BJ (cell line): ENCODE measurements around the gene TACC2. TPM values are rescaled to one million over a fixed set of nuclear protein-coding genes. Genes with fewer than 3 reads are reported as not detected.
"Not testable (repeated sequence)": the region's sequence is repeated elsewhere in the genome, so short reads cannot be mapped to it uniquely, and the experiment has no call there.

ENCODE experiments used
- CTCF ChIA-PET: fragments of 350-600 bp; formaldehyde crosslinking; extraction: SDS; loops from one replicate; lab custom pipeline; 2021; ENCODE audit warnings: antibody characterized with exemption, inconsistent platforms; lab: Yijun Ruan, JAX
- POLR2A ChIA-PET: fragments of 300-600 bp; sonication (Branson Sonifier 250); formaldehyde crosslinking; extraction: SDS; loops from one replicate; lab custom pipeline; 2021; ENCODE audit warnings: antibody characterized with exemption; lab: Charles Lee
- DNase-seq: peaks from one replicate; pipeline ENCODE4 v3.0.0-alpha.2; 2011; ENCODE audit warnings: low read depth
- H3K27me3 ChIP-seq: 2 replicates; pipeline ENCODE4 v1.6.0; 2011; ENCODE audit warnings: low read length; ENCODE audit not compliant: control insufficient read depth, insufficient read depth
- H3K36me3 ChIP-seq: 2 replicates; pipeline ENCODE4 v1.5.1; 2011; ENCODE audit warnings: low read length; ENCODE audit not compliant: control insufficient read depth, insufficient read depth
- H3K4me3 ChIP-seq: 2 replicates; pipeline ENCODE4 v1.5.1; 2011; ENCODE audit warnings: low read depth, mild to moderate bottlenecking, control low read depth, low read length
- polyA plus RNA-seq: library from polyadenylated mRNA; depleted of rRNA; stranded (reverse); fragments of >200 nt; gene quantifications from 2 replicates; pipeline ENCODE4 v1.2.3, GENCODE V29; 2011
- TF ChIP-seq, protein P1 (sequence below): IDR thresholded peaks from 2 replicates; pipeline ENCODE4 v1.5.1; 2011; ENCODE audit warnings: low read depth, mild to moderate bottlenecking, control low read depth, inconsistent platforms, low read length, moderate library complexity; ENCODE audit not compliant: insufficient read depth

TACC2 gene
- polyA plus RNA-seq, 1 experiment: 10.4 TPM

DNA sequence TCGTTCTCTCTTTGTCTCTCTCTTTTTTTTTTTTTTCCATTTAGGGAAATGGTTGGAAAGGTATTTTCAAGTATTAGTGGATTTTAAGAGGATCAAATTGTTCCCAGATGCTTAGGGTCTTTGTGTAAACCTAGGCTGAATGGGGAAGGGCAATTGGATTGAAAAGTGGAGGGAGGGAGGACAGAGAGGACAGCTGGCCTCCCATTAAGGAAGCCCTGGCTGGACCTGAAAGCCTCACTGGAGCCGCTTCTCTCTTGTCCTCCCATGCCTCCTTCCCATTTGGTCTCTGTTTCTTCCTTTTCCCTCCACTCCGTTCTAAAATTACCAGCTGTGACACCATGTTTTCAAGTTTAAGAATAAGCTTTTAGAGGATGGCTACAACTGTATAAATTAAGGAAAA lies 104.1 kb downstream of the TACC2 start:
- peaks cover 9% of the 10 kb centered on the region for H3K27me3 ChIP-seq
- TF ChIP-seq, protein P1, sequence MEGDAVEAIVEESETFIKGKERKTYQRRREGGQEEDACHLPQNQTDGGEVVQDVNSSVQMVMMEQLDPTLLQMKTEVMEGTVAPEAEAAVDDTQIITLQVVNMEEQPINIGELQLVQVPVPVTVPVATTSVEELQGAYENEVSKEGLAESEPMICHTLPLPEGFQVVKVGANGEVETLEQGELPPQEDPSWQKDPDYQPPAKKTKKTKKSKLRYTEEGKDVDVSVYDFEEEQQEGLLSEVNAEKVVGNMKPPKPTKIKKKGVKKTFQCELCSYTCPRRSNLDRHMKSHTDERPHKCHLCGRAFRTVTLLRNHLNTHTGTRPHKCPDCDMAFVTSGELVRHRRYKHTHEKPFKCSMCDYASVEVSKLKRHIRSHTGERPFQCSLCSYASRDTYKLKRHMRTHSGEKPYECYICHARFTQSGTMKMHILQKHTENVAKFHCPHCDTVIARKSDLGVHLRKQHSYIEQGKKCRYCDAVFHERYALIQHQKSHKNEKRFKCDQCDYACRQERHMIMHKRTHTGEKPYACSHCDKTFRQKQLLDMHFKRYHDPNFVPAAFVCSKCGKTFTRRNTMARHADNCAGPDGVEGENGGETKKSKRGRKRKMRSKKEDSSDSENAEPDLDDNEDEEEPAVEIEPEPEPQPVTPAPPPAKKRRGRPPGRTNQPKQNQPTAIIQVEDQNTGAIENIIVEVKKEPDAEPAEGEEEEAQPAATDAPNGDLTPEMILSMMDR: no peak
- H3K4me3 ChIP-seq: no peak overlapping the region
- ChIA-PET POLR2A (no interaction called here), CTCF (interaction anchor here (2.0 kb wide), 1 partner anchor 19 kb away, joined by 6 read pairs; no protein-coding TSS in a partner anchor)
- no peaks in the 10 kb centered on the region for H3K36me3 ChIP-seq
- DNase-seq: no peak

DNA sequence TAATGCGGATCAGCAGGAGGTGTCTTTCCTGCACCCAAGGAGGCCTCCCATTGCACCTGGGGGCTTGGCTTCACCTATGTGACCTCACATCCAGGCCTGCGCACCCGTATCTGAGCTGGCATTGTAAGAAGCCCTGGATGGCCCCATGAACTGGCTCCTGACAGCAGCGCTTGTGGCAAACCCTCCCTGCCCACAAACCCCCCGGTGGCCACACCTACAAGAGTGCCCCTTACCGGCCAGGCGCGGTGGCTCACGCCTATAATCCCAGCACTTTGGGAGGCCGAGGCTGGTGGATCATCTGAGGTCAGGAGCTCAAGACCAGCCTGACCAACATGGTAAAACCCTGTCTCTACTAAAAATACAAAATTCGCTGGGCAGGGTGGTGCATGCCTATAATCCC lies 107.2 kb downstream of the TACC2 start:
- H3K4me3 ChIP-seq, H3K36me3 ChIP-seq, DNase-seq, CTCF ChIA-PET, POLR2A ChIA-PET: not testable (repeated sequence)
- H3K27me3 ChIP-seq: peaks cover 15% of the 10 kb centered on the region

DNA sequence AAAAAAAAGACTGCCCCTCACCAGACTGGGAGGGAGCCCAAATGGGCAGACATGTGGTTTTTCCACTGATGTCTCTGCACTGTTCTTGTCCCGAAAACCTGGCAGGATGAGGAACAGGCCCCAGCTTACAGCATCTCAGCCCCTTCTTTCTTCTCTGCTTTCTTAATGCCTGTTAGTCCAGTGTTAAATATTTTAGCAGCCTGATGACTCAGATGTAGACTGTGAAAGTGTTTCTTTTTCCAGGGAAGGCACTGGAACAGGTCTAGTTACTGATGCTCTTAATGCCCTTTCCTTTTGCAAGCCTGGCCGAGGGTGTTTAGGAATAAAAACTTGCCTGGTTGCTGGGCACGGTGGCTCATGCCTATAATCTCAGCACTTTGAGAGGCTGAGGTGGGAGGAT lies 107.7 kb downstream of the TACC2 start:
- no peak for DNase-seq
- Histone ChIP-seq H3K36me3 (no peaks in the 10 kb centered on the region), H3K4me3 (no peak overlapping the region), H3K27me3 (peaks cover 13% of the 10 kb centered on the region)
- ChIA-PET POLR2A (no interaction called here), CTCF (interaction anchor here (1.5 kb wide), 1 partner anchor 16 kb away, joined by 6 read pairs; no protein-coding TSS in a partner anchor)
- TF ChIP-seq, protein P1: no peak

DNA sequence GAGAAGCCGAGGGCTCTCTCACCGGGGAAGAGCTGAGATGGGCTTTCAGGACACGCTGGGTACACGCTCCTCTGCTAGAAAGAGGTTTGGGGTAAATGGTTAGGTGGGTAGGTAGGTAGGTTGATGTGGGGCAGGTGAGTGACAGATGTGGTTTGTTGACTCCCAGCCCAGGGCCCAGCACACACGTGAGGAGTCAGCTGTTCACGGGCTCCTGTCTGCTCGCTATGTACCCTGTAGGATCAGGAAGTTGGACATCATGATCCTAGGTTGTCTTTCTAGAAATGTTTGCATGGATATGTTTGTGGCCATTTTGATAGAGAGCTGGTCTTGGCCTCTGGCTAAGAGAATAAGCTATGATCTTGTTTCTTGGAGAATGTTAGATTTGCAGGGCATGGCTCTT lies 109.0 kb downstream of the TACC2 start:
- DNase-seq: no peak
- ChIA-PET POLR2A (no interaction called here), CTCF (interaction anchor here (1.5 kb wide), 1 partner anchor 15 kb away, joined by 6 read pairs; no protein-coding TSS in a partner anchor)
- Histone ChIP-seq H3K36me3 (no peaks in the 10 kb centered on the region), H3K4me3 (no peak overlapping the region), H3K27me3 (peaks cover 11% of the 10 kb centered on the region)
- TF ChIP-seq, protein P1: no peak

DNA sequence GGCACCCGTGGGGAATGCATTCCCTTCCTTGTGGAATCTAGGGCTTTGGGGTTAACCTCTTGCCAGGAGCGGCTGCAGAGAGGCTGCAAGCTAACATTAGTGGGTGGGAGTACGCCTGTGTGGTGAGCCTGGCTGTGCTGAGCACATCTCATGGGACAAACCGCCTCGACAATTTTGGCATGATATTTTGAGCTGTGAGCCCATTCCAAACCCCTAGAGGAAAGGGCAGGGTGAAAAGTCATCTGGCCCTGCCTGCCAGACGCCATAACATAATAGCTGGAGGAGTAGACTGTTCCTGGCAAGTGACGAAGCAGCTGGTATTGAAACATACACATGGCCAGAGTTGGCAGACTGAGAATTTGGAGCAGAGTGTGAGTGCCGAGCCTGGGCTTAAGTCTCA lies 110.0 kb downstream of the TACC2 start:
- ChIA-PET CTCF (interaction anchor here (0.7 kb wide), 1 partner anchor 47 kb away, joined by 4 read pairs; no protein-coding TSS in a partner anchor), POLR2A (no interaction called here)
- DNase-seq: no peak
- H3K36me3 ChIP-seq: no peaks in the 10 kb centered on the region
- peaks cover 8% of the 10 kb centered on the region for H3K27me3 ChIP-seq
- H3K4me3 ChIP-seq: no peak overlapping the region
- TF ChIP-seq, protein P1: no peak

DNA sequence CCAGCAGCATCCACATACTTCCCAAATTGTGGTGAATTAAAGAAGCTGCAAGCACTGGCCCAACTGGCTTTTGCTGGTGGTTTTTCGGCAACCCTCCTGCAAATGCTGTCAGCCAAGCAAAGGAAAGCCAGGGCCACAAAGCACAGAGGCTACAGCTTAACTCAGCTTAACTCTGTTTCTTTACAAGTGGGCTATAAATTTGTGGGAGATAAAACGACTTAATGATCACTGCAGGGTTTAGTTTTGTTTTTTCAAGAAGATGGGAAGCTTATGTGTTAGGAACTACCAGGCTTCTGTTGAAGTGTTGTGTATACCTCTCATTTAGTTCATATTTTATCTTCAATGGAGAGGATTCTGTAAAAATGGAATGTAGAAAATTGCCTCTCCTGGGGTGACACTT lies 110.6 kb downstream of the TACC2 start:
- DNase-seq: no peak
- ChIA-PET POLR2A (no interaction called here), CTCF (interaction anchor here (0.7 to 1.3 kb wide), 2 partner anchors 13 to 48 kb away, joined by 3 to 4 read pairs; no protein-coding TSS in a partner anchor)
- H3K27me3 ChIP-seq: peaks cover 8% of the 10 kb centered on the region
- H3K36me3 ChIP-seq: no peaks in the 10 kb centered on the region
- TF ChIP-seq, protein P1: no peak
- no peak overlapping the region for H3K4me3 ChIP-seq
